Measurements from ENCODE around the gene PGLYRP2. TPM values are rescaled to one million over a fixed set of nuclear protein-coding genes. Genes with fewer than 3 reads are reported as not detected.

Gene PGLYRP2
- total RNA-seq, 4 donors from 2014 or later, result not detected

DNA sequence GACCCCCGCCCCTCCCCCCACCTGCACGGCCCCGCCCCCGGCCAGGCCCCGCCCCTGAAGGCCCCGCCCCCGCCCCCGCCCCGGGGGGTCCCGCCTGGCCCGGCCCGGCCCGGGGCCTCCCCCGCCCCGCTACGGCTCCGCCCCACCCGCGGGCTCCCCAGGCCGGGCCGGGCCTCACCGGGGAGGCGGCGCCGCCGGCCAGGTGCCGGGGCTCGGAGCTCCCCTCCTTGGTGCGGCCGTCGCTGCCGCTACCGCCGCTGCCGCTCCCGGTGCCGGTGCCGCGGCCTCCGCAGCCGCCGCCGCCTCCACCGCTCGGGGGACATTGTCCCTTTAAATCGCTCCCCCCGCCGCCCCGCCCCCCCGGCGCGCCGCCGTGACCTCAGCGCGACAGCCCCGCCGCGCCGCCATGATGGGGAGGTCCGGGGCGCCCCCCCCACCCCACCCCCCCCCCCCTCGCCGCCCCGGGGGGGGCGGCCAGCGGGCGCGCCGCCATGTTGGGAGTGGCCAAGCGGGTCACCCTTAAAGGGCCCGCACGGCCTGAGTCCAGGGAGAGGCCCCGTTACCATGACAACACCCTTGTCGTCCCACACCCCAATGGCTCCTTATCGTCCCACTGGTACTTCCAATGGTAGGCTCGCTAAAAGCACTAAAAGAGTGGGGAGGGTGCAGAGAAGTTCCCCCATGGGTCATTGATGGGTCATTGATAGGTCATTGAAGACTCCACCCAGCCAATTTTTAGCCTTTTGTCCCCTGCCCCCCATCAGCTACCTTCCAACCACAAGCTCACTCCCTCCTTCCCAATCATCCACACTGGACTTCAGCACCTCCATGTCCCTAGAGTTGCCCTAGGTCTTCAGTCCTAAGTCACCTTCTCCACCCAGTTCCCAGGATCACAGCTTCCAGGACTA, 29.4 kb downstream of the PGLYRP2 start, which contains the start of gene WIZ:
Gene WIZ, minus strand, starts transcription at position 337 of the 908 bp plus-strand sequence. CDS start 1,649 bp downstream, outside the sequence.
- TF ChIP-seq, protein P1, sequence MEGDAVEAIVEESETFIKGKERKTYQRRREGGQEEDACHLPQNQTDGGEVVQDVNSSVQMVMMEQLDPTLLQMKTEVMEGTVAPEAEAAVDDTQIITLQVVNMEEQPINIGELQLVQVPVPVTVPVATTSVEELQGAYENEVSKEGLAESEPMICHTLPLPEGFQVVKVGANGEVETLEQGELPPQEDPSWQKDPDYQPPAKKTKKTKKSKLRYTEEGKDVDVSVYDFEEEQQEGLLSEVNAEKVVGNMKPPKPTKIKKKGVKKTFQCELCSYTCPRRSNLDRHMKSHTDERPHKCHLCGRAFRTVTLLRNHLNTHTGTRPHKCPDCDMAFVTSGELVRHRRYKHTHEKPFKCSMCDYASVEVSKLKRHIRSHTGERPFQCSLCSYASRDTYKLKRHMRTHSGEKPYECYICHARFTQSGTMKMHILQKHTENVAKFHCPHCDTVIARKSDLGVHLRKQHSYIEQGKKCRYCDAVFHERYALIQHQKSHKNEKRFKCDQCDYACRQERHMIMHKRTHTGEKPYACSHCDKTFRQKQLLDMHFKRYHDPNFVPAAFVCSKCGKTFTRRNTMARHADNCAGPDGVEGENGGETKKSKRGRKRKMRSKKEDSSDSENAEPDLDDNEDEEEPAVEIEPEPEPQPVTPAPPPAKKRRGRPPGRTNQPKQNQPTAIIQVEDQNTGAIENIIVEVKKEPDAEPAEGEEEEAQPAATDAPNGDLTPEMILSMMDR (IDR thresholded peaks at IDR 0.05; ENCODE audit: low read depth), result no peak

DNA sequence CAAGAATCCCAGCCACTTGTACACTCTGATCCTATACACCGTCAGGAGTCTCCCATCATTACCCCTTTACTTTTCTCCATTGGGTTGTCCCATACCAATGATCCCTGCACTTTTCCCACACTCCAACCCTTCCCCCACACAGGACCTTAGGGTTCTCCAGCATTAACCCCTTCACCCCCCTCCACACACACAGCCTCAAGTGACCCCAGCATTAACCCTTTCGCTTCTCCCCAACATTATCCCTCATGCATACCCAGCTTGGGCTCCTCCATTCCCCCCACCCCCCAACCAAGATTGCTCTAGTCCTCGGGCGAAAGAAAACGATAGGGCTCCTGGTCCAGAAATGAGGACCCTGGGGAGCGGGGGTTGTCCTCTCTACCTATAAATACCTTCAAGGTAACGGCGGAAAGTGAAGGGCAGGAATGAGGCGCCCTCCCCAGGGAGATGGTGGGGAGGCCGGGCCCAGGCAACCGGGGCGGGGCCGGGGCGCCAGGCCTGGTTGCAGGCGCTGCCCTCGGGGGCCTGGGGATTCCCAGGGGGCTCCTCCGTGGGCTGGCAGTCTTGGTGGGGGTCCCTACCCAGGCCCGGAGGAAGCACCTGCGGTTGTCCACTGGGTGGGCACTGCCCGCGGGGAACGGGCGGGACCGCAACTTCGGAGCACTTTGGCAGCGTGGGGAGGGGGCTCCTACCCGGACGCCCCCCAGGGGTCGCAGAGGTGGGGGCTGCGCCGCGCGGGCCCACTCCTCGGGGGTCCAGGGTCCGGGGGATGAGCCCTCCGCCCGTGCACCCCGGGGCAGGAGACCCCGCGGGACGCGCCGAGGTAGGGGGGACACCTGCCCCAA, 30.3 kb downstream of the PGLYRP2 start:
- TF ChIP-seq, protein P1 (IDR thresholded peaks at IDR 0.05; ENCODE audit: low read depth), result no peak

DNA sequence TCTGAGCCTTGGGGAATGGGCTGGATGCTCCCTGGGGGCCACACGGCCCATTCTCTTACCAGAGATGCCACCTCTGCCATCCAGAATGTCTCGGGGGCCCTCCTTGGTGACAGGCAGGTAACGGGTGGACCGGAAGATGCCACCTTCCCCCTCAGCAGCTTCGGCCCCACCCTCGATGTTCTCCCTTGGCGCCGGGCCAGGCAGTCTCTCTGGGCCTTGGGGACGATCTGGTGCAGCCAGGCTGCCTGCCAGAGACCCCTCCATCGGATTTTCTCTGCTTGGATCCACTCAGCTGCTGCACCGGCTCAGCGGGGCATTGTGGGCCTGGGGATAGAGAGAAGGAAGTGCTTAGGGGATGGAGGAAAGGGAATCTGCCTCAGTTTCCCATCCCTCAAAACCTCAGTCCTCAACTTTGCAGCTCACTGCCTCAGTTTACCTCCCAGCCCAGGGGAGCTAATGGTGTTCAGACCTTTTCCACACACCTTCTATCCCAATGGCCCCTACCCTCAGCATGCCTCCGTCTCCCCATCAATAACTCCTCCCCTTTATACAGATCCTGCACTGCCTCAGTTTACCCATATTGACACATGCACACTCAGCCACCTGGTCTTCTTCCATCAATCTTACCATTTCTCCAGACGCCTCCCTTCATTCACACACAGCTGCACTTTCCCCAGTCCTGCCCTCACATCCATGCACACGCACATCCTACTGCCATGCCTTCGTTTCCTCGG, 31.1 kb downstream of the PGLYRP2 start:
- TF ChIP-seq, protein P1 (IDR thresholded peaks at IDR 0.05; ENCODE audit: low read depth), result no peak

DNA sequence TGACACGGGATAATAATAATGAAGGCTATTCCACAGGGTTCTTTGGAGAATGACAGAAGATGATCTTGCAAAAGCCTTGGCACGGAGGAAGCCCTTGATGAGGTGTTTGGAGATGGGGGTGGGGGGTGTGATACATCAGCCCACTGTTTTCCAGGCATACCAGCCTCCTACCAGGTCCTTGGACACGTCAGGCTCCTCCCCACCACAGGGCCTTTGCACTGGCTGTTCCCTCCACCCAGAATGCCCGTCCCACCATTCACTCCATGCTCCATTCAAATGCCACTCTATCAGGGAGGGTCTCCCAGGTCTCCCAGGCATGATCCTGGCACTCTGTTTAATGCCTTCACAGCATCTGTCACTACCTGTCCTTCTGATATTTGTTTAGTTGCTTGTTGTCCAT, 32.2 kb downstream of the PGLYRP2 start:
- TF ChIP-seq, protein P1 (IDR thresholded peaks at IDR 0.05; ENCODE audit: low read depth), result no peak

DNA sequence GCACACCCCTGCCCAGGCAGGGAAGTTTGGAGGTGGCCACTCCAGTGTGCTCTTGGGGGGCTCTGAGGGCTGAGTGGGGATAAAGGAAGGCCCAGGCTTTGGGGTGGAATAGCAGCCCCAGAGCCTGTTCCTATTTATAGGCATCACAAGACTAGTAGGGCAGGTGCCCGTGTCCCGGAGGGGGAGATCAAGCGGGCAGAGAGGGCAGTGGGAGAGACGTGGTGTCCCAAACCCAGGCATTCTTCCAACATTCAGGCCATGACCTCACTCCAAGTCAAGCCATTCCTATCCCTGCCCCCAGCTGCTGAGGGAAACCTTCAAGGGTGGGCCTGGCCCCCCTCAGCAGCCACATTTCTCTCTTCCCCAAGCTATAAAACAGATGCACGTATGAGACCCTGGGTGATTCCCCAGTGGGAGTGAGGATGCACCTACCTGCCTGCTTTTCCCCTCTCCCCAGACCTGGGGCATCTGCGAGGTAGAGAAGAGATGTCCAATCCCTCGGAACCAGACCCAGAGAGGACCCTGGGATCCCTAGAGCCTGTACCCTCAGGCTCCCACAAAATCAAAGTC, 33.4 kb downstream of the PGLYRP2 start:
- TF ChIP-seq, protein P1 (IDR thresholded peaks at IDR 0.05; ENCODE audit: low read depth), result no peak

DNA sequence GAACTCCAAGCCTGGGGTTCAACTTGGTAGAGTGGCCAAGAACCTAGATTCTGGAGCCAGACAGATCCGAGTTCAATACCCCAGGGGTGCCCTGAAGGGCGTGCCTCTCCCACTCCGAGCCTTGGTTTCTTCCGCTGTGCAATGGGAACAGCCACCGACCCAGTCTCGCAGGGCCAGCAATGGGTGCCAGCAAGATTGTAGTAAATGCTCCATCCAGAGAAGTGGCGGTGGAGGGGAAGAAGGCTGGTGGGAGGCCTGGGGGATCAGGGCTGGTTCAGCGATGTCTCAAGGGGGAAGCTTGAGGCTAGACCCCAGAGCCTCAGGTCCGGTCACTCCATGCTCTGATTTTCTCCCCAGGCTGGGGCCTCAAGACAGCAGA, 34.1 kb downstream of the PGLYRP2 start:
- TF ChIP-seq, protein P1 (IDR thresholded peaks at IDR 0.05; ENCODE audit: low read depth), result no peak
